ENCODE results near the gene RPL32.
"Not testable (repeated sequence)": the region's sequence is repeated elsewhere in the genome, so short reads cannot be mapped to it uniquely, and the experiment has no call there.

The RPL32 gene

DNA sequence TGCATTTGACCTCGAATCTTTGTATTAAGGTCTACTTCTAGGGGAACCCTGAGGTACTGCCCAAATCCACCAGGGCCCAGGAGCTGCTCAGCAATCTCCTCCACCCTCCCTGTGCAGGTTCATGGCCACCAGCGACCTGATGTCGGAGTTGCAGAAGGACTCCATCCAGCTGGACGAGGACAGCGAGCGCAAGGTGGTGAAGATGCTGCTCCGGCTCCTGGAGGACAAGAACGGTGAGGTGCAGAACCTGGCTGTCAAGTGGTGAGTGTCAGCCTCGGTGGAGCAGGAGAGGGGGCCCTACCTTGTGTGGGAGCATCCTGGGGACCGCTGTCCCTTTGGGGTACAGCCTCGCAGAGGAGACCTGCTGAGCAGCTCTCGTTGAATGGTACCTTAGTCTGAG, 38.0 kb downstream of the RPL32 start:
- DNase-seq, result no peak

DNA sequence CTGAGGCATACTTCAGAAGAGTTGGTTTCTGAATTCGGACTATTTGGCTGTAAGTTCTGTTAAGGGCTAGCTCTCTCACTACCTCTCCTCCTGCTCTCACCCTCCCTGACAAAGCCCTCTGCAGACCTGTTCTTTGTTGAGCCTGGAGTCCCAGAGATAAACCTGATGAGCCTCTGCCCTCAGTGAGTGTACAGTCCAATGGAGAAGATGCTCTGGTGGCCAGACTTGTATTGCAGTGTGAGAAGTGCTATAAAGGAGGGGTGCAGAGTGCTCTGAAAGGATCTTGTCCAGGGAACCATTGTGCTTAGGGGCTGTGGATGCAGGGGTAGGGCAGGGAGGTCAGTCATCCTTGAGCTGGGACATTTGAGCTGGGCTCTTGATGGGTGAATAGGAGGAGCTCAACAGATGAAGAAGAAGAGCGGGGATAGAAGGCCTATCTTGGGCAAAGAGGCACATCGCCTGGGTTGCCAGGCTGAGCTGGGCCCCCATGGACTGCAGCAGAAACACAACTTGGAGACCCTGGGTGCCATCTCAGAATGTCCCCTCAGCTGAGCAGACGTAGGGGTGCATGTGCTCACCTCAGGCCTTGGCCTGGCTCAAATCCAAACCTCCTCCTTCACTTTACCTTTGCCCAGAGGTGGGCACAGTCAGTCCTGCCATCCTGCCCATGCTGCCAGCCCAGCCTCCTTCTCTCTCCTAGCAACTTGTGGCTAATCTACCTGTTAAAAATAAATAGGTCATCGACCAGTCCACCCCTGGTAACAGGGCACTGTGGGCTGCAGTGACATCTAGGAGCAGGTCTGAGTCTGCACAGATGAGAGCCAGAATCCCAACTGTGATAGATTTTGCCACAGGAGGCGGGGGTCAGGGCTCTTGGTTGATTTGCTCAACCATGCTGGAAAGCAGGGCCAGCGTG, 41.6 kb downstream of the RPL32 start:
- DNase-seq, result no peak

DNA sequence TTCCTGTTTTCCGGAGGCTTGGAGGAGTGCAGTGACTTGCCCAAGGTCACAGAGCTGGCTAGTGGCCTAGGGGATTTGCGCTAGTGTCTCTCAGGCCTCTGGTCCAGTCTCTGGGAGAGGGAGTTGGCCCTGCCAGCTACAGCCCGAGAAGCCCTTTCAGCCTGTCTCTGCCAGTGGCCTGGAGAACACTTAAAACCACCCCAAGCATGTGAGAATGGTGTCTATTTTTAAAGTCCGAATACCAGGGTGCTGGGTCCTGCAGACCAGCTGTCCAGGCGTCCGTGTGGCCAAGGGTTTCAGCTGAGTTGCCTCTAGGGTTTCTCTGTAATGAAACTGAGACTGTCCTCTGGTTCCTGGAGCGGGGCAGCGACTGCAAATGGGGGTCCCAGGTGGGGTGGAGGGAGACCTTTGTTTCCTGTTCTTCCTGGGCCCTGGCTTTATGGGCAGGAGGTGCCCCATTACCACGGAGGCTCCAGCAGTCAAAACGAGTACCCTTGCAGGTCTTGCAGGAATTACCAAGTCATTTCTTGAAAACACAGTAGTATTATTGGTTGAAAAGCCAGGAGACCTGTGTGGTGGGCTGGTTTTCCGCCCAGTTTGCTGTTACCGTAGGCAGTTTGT, 42.7 kb downstream of the RPL32 start:
- no peak for DNase-seq

DNA sequence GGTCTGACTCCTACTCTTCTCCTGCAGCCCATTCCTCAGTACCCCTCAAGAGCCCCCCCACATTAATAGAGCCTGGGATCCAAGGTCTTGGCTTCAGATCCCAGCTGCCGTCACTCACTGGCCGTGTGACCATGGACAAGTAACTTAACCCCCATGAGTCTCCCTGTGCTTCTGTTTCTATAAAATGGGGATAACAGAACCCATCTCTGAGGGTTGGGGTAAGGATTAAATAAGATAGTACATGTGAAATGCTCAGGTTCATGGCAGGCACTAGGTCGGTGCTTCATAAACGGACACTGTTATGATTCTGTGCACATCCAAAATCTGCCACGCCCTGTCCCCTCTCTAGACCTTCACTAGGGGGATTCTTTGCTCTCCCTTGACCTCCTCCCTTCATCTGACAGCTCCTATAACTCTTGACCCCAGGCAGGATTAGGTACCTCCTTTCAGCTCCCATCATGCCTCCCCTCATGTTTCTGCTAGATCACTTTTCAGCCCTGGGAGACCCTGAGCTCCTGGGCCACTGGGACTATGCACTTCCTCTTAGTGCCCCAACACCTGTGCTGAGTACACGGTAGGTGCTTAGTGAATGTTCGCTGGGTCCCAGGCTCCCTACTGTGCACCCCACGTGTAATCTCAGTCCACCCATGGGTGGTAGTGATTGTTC, 43.3 kb downstream of the RPL32 start:
- DNase-seq, result no peak

DNA sequence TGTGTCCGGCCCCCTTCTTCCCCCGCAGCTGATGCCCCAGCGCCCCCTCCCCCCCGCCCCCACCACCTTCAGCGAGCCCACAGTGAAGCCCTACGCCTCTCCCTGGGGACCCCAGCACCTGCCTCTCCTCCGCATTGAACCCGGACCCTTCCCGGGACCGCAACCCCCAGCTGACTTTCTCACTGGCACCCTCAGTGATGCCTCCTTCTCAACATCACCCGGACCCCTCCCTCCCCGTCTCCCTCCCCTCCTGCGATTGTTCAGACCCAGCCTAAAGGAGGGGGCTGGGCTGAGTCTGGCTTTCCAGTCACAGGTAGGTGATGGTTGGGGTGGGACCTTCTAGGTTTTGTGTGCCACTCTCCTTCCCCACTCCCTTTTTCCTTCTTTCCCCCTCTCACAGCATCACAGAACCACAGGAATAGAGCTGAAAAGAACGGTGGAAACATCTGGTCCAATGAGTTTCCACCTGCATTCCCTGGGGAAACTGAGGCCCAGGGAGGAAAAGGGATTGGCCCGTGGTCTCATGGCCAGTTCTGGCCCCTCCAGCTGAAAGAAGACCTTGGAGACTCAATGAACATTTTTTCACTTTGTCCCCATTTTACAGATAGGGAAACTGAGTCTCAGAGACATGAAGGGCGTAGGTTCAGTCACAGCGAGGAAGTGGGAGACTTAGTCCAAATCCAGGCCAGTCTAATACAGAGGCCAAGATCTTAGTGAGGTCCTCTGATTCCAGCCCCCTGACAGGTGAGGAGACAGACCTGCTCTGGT, 44.1 kb downstream of the RPL32 start:
- no peak for DNase-seq

DNA sequence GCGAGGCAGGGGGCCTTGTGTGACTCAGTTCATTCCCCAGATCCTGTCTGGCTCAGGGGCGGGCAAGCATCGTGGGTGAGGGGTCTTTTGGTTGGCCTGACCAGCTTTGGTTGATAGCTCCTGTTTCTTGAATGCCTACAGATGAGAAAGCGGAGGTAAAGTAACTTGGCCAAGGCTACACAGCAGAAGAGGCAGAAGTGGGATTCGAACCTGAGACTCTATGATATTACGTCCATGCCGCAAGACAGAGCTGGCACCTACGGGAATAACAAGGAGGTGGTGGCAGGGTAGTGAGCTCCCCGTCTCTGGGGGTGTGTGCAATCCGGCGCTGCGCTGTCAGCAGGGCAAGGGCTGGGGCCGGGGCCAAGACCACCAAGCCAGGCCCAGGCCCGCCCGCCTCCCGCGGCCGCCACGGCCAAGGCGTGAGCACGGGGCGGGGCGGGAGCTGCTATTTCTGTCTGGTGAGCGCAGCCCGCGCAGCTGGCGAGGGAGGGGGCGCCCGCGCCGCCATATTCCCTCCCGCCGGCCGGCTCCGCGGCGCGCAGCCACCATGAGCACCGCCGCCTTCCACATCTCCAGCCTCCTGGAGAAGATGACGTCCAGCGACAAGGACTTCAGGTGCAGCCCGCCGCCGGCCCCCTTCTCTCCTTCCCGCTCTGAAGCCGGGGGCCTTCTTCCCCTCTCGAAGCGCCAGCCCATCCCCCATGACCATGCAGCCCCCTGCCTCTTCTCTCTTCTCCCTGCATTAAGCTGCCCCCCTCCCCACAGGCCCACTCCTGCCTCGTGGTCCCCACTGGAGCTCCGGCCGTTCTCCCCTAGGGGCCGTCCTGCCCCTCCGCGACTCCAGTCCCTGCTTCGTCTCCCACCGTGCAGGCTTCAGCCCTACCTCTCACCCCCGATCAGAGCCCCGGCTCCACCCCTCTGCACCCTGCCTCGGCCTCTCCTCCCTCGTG, 44.9 kb downstream of the RPL32 start, which contains the start of gene CAND2:
CAND2 (plus strand) TSS at position 510 of the 953 bp plus-strand sequence; CDS start at position 551, 41 bp downstream.
- DNase-seq, result peak; percentile 58

DNA sequence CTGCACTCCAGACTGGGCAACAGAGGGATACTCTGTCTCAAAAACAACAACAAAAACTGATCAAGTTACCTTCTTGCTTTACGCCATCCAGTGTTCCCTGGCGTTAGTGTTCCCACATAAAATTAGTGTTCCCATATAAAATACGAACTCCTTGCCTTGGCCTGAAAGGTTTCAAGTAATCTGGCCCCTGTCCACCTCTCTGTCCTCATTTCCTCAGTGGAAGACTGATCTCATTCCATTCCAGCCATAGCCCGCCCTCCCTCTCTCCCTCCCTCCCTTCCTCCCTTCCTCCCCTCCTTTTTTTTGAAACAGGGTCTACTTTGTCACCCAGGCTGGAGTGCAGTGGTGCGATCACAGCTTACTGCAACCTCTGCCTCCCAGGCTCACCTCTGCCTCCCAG, 47.7 kb downstream of the RPL32 start:
- no peak for DNase-seq

DNA sequence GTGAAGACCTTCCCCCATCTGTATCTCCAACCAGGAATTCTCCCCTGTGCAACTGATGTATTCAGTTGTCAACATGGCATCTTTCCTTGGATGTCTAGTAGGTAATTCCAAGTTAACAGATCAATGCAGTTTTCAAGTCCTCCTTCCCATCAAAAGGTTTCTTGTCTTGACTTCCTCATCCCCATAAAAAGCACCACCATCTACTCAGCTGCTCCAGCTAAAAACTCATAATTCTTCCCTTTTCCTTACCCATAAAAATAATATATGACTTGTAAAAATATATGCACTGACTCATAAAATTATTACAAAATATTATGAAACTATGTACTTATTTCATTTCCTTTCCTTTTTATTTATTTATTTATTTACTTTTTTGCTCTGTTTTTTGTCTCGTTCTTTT, 49.9 kb downstream of the RPL32 start:
- DNase-seq, result no peak

DNA sequence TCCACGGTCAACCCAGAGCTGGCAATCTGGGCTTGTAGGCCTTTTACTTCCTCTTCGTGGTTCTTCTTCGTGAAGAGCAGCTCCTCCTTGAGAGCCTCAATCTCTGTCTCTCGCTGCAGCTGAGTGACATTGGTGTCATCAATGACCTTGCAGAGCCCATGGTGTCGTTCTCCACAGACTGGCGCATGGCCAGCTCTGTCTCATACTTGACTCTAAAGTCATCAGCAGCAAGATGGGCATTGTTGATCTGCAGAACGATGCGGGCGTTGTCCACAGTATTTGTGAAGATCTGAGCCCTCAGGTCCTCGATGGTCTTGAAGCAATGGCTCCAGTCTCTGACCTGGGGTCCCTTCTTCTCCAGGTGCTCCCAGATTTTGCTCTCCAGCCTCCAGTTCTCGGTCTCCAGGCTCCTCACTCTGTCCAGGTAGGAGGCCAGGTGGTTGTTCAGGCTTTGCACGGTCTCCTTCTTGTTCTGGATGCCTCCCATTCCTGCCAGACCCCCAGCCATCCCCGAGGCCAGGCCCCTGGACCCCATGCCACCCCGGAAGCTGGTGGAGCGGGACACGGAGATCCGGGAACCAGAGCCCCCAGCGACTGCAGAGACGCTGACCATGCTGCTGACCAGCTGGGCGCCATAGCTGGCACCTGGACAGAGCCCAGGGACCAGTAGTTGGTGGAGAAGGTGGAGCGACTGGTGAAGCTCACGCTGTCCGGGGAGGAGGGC, 53.2 kb downstream of the RPL32 start:
- not testable (repeated sequence) for DNase-seq

DNA sequence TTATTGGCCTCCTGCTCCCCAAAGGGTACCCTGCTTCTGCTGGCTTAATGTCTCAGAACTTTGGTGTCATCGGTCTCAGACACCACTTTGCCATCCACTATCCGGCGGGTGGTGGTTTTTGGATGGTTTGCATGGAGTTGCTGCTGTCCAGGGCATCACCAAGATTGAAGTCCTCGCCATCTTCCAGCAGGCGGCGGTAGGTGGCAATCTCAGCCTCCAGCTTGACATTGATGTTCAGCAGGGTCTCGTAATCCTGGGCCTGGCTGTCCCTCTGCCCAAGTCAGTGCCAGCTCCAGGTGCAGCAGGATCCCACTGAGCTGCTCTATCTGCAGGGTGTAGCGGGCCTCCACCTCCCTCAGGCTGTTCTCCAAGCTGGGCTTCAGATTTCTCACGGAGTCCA, 54.0 kb downstream of the RPL32 start:
- peak; percentile 76 for DNase-seq

DNA sequence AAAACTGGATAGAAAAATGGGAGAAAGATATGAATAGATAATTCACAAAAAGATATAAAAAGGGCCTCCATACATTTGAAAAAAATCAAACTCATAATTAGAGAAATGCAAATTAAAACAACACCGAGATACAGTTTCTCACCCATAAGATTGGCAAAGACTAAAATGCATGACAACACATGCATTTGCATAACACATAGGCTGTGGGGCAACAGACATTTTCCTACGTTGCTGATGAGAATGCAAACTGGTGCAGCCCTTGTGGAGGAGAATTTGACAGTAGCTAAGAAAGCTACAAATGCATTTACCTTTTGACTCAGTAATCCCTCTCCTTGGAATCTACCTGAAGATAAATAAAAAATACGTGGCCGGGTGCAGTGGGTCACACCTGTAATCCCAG, 56.3 kb downstream of the RPL32 start:
- DNase-seq, result no peak

All from activated T-cell treated with anti-CD3 and anti-CD28 coated beads, Interleukin-2, amount 50 U/mL, for 1 hour (primary cell).